ENCODE results near the gene ECEL1.

Gene ECEL1

DNA sequence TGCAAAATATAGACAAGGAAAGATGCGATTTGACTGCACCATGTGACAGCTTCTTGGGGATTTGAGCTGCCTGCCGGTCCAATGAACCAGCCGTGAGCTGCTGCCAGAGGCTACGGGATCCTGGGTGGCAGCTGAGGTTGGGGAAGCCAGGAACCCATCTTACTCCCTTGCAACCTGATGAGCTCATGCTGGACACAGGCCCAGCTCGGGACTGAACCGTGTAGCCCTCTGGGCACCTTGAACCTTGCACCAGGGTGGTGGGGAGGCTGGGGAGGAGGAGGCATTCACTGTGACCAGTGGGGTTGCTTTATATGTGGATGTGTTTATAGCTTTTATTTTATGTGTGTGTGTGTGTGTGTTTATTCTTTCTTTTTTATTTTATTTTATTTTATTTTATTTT, 22.6 kb downstream of the ECEL1 start:
- ChIA-PET CTCF (interaction anchor here (0.5 to 2.3 kb wide), 5 partner anchors 8 to 59 kb away, joined by 3 to 9 read pairs (median 3); no protein-coding TSS in a partner anchor), POLR2A (interaction anchor here (0.6 to 1.3 kb wide), 3 partner anchors 9 to 673 kb away, joined by 3 to 5 read pairs (median 3); no protein-coding TSS in a partner anchor)
- no peak for TF ChIP-seq ZNF837 (tag by site-specific recombination; IDR thresholded peaks at IDR 0.05)
- no peak for TF ChIP-seq ZEB2 (tag by site-specific recombination; IDR thresholded peaks at IDR 0.05)
- TF ChIP-seq MZF1 (tag by site-specific recombination; IDR thresholded peaks at IDR 0.05; ENCODE audit: borderline replicate concordance) = no peak
- TF ChIP-seq ZBTB48 (tag by site-specific recombination; IDR thresholded peaks at IDR 0.05) = no peak
- TF ChIP-seq, protein P1, sequence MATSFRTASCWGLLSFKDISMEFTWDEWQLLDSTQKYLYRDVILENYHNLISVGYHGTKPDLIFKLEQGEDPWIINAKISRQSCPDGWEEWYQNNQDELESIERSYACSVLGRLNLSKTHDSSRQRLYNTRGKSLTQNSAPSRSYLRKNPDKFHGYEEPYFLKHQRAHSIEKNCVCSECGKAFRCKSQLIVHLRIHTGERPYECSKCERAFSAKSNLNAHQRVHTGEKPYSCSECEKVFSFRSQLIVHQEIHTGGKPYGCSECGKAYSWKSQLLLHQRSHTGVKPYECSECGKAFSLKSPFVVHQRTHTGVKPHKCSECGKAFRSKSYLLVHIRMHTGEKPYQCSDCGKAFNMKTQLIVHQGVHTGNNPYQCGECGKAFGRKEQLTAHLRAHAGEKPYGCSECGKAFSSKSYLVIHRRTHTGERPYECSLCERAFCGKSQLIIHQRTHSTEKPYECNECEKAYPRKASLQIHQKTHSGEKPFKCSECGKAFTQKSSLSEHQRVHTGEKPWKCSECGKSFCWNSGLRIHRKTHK (tag by site-specific recombination; IDR thresholded peaks at IDR 0.05) = no peak
- TF ChIP-seq, protein P2, sequence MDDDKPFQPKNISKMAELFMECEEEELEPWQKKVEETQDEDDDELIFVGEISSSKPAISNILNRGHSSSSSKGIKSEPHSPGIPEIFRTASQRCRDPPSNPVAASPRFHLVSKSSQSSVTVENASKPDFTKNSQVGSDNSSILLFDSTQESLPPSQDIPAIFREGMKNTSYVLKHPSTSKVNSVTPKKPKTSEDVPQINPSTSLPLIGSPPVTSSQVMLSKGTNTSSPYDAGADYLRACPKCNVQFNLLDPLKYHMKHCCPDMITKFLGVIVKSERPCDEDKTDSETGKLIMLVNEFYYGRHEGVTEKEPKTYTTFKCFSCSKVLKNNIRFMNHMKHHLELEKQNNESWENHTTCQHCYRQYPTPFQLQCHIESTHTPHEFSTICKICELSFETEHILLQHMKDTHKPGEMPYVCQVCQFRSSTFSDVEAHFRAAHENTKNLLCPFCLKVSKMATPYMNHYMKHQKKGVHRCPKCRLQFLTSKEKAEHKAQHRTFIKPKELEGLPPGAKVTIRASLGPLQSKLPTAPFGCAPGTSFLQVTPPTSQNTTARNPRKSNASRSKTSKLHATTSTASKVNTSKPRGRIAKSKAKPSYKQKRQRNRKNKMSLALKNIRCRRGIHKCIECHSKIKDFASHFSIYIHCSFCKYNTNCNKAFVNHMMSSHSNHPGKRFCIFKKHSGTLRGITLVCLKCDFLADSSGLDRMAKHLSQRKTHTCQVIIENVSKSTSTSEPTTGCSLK (tag by site-specific recombination; IDR thresholded peaks at IDR 0.05) = no peak
- TF ChIP-seq, protein P3, sequence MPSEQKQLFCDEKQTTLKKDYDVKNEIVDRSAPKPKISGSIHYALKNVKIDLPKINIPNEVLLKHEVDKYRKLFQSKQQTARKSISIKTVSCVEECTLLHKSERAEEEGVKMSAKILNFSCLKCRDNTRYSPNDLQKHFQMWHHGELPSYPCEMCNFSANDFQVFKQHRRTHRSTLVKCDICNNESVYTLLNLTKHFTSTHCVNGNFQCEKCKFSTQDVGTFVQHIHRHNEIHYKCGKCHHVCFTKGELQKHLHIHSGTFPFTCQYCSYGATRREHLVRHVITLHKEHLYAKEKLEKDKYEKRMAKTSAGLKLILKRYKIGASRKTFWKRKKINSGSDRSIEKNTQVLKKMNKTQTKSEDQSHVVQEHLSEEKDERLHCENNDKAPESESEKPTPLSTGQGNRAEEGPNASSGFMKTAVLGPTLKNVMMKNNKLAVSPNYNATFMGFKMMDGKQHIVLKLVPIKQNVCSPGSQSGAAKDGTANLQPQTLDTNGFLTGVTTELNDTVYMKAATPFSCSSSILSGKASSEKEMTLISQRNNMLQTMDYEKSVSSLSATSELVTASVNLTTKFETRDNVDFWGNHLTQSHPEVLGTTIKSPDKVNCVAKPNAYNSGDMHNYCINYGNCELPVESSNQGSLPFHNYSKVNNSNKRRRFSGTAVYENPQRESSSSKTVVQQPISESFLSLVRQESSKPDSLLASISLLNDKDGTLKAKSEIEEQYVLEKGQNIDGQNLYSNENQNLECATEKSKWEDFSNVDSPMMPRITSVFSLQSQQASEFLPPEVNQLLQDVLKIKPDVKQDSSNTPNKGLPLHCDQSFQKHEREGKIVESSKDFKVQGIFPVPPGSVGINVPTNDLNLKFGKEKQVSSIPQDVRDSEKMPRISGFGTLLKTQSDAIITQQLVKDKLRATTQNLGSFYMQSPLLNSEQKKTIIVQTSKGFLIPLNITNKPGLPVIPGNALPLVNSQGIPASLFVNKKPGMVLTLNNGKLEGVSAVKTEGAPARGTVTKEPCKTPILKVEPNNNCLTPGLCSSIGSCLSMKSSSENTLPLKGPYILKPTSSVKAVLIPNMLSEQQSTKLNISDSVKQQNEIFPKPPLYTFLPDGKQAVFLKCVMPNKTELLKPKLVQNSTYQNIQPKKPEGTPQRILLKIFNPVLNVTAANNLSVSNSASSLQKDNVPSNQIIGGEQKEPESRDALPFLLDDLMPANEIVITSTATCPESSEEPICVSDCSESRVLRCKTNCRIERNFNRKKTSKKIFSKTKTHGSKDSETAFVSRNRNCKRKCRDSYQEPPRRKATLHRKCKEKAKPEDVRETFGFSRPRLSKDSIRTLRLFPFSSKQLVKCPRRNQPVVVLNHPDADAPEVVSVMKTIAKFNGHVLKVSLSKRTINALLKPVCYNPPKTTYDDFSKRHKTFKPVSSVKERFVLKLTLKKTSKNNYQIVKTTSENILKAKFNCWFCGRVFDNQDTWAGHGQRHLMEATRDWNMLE (tag by site-specific recombination; conservative IDR thresholded peaks at IDR 0.05; ENCODE audit: low read depth) = no peak
- TF ChIP-seq BCL11B (tag by site-specific recombination; IDR thresholded peaks at IDR 0.05; ENCODE audit: low read depth) = no peak
- no peak for TF ChIP-seq ZNF658 (tag by site-specific recombination; IDR thresholded peaks at IDR 0.05)
- no peak for TF ChIP-seq ZNF266 (tag by site-specific recombination; IDR thresholded peaks at IDR 0.05; ENCODE audit: low read depth)
- Histone ChIP-seq H3K27ac (ENCODE audit: extremely low read depth, low read depth, low read length) (no peak overlapping the region), H3K4me1 (ENCODE audit: control insufficient read depth, insufficient read depth, low read length) (no peaks in the 10 kb centered on the region), H3K36me3 (ENCODE audit: control insufficient read depth in 2 of 2, insufficient read depth in 1 of 2, low read length in 2 of 2) (no peaks in the 10 kb centered on the region), H3K4me3 (ENCODE audit: low read depth, low read length) (no peak overlapping the region), H3K9me3 (ENCODE audit: control insufficient read depth, insufficient read depth, low read depth, low read length) (no peaks in the 10 kb centered on the region)

DNA sequence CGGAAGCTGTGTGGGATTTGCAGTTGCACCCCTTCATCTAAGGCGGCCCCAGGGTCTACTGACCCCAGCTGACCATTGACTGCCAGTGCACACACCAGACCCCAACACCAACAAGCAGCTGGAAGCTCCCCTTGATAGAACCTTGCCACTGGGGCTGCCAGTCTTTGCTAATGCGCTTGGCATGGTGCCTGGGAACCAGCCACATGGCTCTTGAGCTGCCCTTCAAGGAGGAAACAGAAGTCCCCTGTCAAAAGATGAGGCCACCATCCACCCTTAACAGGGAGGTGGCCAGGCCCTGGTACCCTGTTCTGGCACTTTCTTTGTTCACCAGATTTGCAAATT, 23.1 kb downstream of the ECEL1 start:
- H3K4me3 ChIP-seq (ENCODE audit: low read depth, low read length) = no peak overlapping the region
- H3K36me3 ChIP-seq (ENCODE audit: control insufficient read depth in 2 of 2, insufficient read depth in 1 of 2, low read length in 2 of 2) = no peaks in the 10 kb centered on the region
- POLR2A ChIA-PET = interaction anchor here (0.6 to 1.3 kb wide), 3 partner anchors 9 to 929 kb away, joined by 3 to 5 read pairs (median 5); no protein-coding TSS in a partner anchor
- H3K27ac ChIP-seq (ENCODE audit: extremely low read depth, low read depth, low read length) = no peak overlapping the region
- no peaks in the 10 kb centered on the region for H3K9me3 ChIP-seq (ENCODE audit: control insufficient read depth, insufficient read depth, low read depth, low read length)
- CTCF ChIA-PET = interaction anchor here (1.3 to 2.3 kb wide), 3 partner anchors 9 to 58 kb away, joined by 3 to 9 read pairs (median 7); no protein-coding TSS in a partner anchor
- 0 out of 2 replicates have a peak, but pooled peaks have one; percentile 50 for TF ChIP-seq ZNF558 (tag by site-specific recombination; IDR thresholded peaks at IDR 0.05)
- no peak for TF ChIP-seq ZNF211 (tag by site-specific recombination; IDR thresholded peaks at IDR 0.05; ENCODE audit: low read depth)
- no peak for TF ChIP-seq ZNF404 (tag by site-specific recombination; IDR thresholded peaks at IDR 0.05)
- no peak for TF ChIP-seq OSR2 (tag by site-specific recombination; IDR thresholded peaks at IDR 0.05)
- no peaks in the 10 kb centered on the region for H3K4me1 ChIP-seq (ENCODE audit: control insufficient read depth, insufficient read depth, low read length)

Measured in HEK293 (cell line).